ENCODE measurements around the gene UFM1. TPM values are rescaled to one million over a fixed set of nuclear protein-coding genes. Genes with fewer than 3 reads are reported as not detected.

UFM1 gene
- total and polyA plus RNA-seq, 2 donors (not counting 3 experiments of a cell fraction or from before 2014, with no cell fraction given) = 16.8 to 51.5 TPM

DNA sequence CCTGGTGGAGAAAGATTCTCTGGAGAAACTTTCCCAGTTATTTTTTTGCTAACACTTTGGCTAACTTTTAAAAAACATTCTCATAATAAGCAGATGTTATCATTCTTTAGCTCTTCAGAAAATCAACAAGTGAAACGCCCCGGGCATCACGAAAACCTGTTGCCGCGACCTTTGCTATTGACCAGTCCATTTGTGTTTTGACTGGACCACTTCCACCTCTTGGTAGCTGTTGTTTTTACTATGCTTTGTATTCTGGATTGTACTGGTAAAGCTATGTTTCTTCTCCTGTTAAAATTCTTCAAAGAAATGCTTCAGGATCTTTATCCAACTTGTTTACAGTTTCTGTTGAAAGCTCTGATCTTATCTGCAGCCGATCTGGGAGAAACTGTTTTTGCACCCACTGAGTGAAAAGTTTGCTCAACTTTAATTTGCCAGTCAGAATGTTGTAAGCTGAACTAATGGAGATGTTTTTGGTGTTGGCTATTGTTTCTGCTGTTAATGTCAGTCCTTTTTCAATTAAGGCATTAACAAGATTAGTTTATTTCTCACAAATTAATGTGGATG is 23.3 kb downstream of the UFM1 start:
- H3K4me1 ChIP-seq (ENCODE audit: control insufficient read depth, extremely low read depth, insufficient read depth, low read length) = no peaks in the 10 kb centered on the region
- no peaks in the 10 kb centered on the region for H3K79me2 ChIP-seq (ENCODE audit: control insufficient read depth, insufficient read depth, low read length)
- H4K20me1 ChIP-seq (replicated peaks; ENCODE audit: control insufficient read depth, extremely low read depth, insufficient read depth, low read length) = no peaks in the 10 kb centered on the region
- TF ChIP-seq POLR2A (IDR thresholded peaks at IDR 0.05; ENCODE audit: low read depth, low read length) = no peak
- TF ChIP-seq, protein P1, sequence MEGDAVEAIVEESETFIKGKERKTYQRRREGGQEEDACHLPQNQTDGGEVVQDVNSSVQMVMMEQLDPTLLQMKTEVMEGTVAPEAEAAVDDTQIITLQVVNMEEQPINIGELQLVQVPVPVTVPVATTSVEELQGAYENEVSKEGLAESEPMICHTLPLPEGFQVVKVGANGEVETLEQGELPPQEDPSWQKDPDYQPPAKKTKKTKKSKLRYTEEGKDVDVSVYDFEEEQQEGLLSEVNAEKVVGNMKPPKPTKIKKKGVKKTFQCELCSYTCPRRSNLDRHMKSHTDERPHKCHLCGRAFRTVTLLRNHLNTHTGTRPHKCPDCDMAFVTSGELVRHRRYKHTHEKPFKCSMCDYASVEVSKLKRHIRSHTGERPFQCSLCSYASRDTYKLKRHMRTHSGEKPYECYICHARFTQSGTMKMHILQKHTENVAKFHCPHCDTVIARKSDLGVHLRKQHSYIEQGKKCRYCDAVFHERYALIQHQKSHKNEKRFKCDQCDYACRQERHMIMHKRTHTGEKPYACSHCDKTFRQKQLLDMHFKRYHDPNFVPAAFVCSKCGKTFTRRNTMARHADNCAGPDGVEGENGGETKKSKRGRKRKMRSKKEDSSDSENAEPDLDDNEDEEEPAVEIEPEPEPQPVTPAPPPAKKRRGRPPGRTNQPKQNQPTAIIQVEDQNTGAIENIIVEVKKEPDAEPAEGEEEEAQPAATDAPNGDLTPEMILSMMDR (IDR thresholded peaks at IDR 0.05; ENCODE audit: extremely low read depth in 1 of 2, insufficient read depth in 1 of 2, low read depth in 1 of 2, low read length in 2 of 2) = no peak
- TF ChIP-seq JUN (IDR thresholded peaks at IDR 0.05; ENCODE audit: borderline replicate concordance, insufficient read depth, insufficient read length, low read depth) = no peak
- no peak for TF ChIP-seq FOS (IDR thresholded peaks at IDR 0.05; ENCODE audit: borderline replicate concordance, insufficient read depth, low read length)
- TF ChIP-seq, protein P2, sequence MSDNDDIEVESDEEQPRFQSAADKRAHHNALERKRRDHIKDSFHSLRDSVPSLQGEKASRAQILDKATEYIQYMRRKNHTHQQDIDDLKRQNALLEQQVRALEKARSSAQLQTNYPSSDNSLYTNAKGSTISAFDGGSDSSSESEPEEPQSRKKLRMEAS (IDR thresholded peaks at IDR 0.05; ENCODE audit: insufficient read depth, insufficient read length) = no peak
- no peak for TF ChIP-seq GATA2 (IDR thresholded peaks at IDR 0.05; ENCODE audit: insufficient read depth, insufficient read length, low read depth, low read length)
- TF ChIP-seq EZH2 (IDR thresholded peaks at IDR 0.05; ENCODE audit: borderline replicate concordance, low read depth, low read length, severe bottlenecking) = no peak
- TF ChIP-seq POLR2AphosphoS5 (IDR thresholded peaks at IDR 0.05; ENCODE audit: insufficient read depth, low read depth, low read length) = no peak
- TF ChIP-seq MYC (IDR thresholded peaks at IDR 0.05; ENCODE audit: low read depth, low read length) = no peak
- H3K9me3 ChIP-seq (replicated peaks; ENCODE audit: control insufficient read depth, insufficient read depth, low read length) = no peaks in the 10 kb centered on the region
- H3K9me1 ChIP-seq (replicated peaks; ENCODE audit: control insufficient read depth, extremely low read depth, insufficient read depth, low read length) = no peaks in the 10 kb centered on the region
- CTCF ChIA-PET = no interaction called here
- dilution Hi-C loops (cut with MboI; ENCODE audit: extremely low pct_ligation_motif_present, low sequenced_read_pairs) = no loop called here
- DNase-seq (ENCODE audit: low read depth, low spot score) = peak; percentile 10
- POLR2A ChIA-PET = no interaction called here
- H3K27me3 ChIP-seq (ENCODE audit: control insufficient read depth in 2 of 2, insufficient read depth in 2 of 2, low read length in 2 of 2) = peaks cover 2 to 3% of the 10 kb centered on the region in 2 experiments
- no peak for FAIRE-seq
- no TSS peak for BruUV-seq (replicated peaks)
- intact Hi-C loops (cut with micrococcal nuclease) = no loop called here
- H2AFZ ChIP-seq (ENCODE audit: low read depth, low read length) = no peak overlapping the region
- no peak overlapping the region for H3K27ac ChIP-seq (ENCODE audit: insufficient read depth, low read depth, low read length)
- H3K4me3 ChIP-seq (replicated peaks in 1 of 3; ENCODE audit: insufficient read depth in 1 of 3, low read depth in 1 of 3, low read length in 3 of 3) = no peak overlapping the region
- no peaks in the 10 kb centered on the region for H3K36me3 ChIP-seq (ENCODE audit: control insufficient read depth in 2 of 2, extremely low read depth in 1 of 2, insufficient read depth in 2 of 2, low read length in 2 of 2)
- no peak overlapping the region for H3K4me2 ChIP-seq (ENCODE audit: insufficient read depth, low read length)
- H3K9ac ChIP-seq (replicated peaks; ENCODE audit: extremely low read depth, insufficient read depth, low read length) = no peak overlapping the region

All from endothelial cell of umbilical vein (primary cell).